SK-N-SH (cell line): ENCODE data around the gene ODAM. TPM values are rescaled to one million over a fixed set of nuclear protein-coding genes. Genes with fewer than 3 reads are reported as not detected.

ENCODE experiments used
- CTCF ChIA-PET: fragments of 300-600, 350-600 bp; formaldehyde crosslinking; extraction: SDS; loops from one replicate; lab custom pipeline; 2021; lab: Yijun Ruan, JAX
- POLR2A ChIA-PET: fragments of 350-600 bp; sonication (Branson Sonifier 250); formaldehyde crosslinking; extraction: SDS; loops from one replicate; lab custom pipeline; 2020; ENCODE audit warnings: antibody characterized with exemption, inconsistent platforms; lab: Yijun Ruan, JAX
- DNase-seq: peaks from one replicate; pipeline ENCODE4 v3.0.0; 2012
- H2AFZ ChIP-seq: fragments of 200-600 bp; sonication (generic); 2 replicates; pipeline ENCODE4 v1.8.1; 2016; ENCODE audit warnings: antibody characterized with exemption, mild to moderate bottlenecking, low read depth
- H3F3A ChIP-seq: fragments of 200-600 bp; sonication (generic); replicated peaks from 2 replicates; pipeline ENCODE3; 2016; ENCODE audit warnings: antibody characterized with exemption, mild to moderate bottlenecking; ENCODE audit not compliant: insufficient read depth
- H3K27ac ChIP-seq, 2 experiments: fragments of 200-500 bp in 1 of 2; fragments of 200-600 bp in 1 of 2; sonication (Bioruptor generic) in 1 of 2; sonication (generic), shearing (Covaris generic) in 1 of 2; 2 replicates each; pipeline versions ENCODE4 v1.5.1 to v1.6.1; 2014 to 2016; ENCODE audit warnings: low read depth in 2 of 2, inconsistent platforms in 1 of 2, low read length in 1 of 2, mild to moderate bottlenecking in 1 of 2, mixed read lengths in 1 of 2
- H3K27me3 ChIP-seq: fragments of 200-600 bp; sonication (generic), shearing (Covaris generic); 2 replicates; pipeline ENCODE4 v1.6.1; 2016; ENCODE audit warnings: mixed run types; ENCODE audit not compliant: insufficient read depth
- H3K36me3 ChIP-seq, 2 experiments: fragments of 200-500 bp in 1 of 2; fragments of 200-600 bp in 1 of 2; sonication (Bioruptor generic) in 1 of 2; sonication (generic) in 1 of 2; replicated peaks in 1 of 2; 2 replicates each; pipeline versions ENCODE3 to v1.5.1; 2014 to 2016; ENCODE audit warnings: low read length in 1 of 2, mild to moderate bottlenecking in 1 of 2; ENCODE audit not compliant: insufficient read depth in 2 of 2, control insufficient read depth in 1 of 2
- H3K4me1 ChIP-seq, 2 experiments: fragments of 200-500 bp in 1 of 2; fragments of 200-600 bp in 1 of 2; sonication (Bioruptor generic) in 1 of 2; sonication (generic), shearing (Covaris generic) in 1 of 2; 2 replicates each; pipeline versions ENCODE4 v1.5.1 to v1.6.1; 2014 to 2016; ENCODE audit warnings: low read depth in 1 of 2, low read length in 1 of 2, mixed run types in 1 of 2; ENCODE audit not compliant: insufficient read depth in 2 of 2, control insufficient read depth in 1 of 2
- H3K4me2 ChIP-seq: fragments of 200-600 bp; sonication (generic), shearing (Covaris generic); 2 replicates; pipeline ENCODE4 v1.6.1; 2017; ENCODE audit warnings: mixed run types
- H3K4me3 ChIP-seq, 2 experiments: fragments of 200-500 bp in 1 of 2; fragments of 200-600 bp in 1 of 2; sonication (Bioruptor generic) in 1 of 2; sonication (generic), shearing (Covaris generic) in 1 of 2; 2 replicates each; pipeline versions ENCODE4 v1.5.1 to v1.8.1; 2014 to 2016; ENCODE audit warnings: low read depth in 2 of 2, inconsistent platforms in 1 of 2, low read length in 1 of 2, mild to moderate bottlenecking in 1 of 2, mixed read lengths in 1 of 2, moderate library complexity in 1 of 2
- H3K79me2 ChIP-seq: fragments of 200-600 bp; sonication (generic); 2 replicates; pipeline ENCODE4 v1.8.1; 2017; ENCODE audit warnings: mild to moderate bottlenecking; ENCODE audit not compliant: insufficient read depth
- H3K9ac ChIP-seq: fragments of 200-600 bp; sonication (generic); 2 replicates; pipeline ENCODE4 v1.6.1; 2017; ENCODE audit warnings: mixed run types
- H3K9me2 ChIP-seq: fragments of 200-600 bp; sonication (generic); 2 replicates; pipeline ENCODE4 v1.6.1; 2017; ENCODE audit warnings: mixed run types
- H3K9me3 ChIP-seq: fragments of 200-600 bp; sonication (generic); 2 replicates; pipeline ENCODE4 v1.6.1; 2017; ENCODE audit warnings: mixed run types, mild to moderate bottlenecking, moderate library complexity
- H4K20me1 ChIP-seq: fragments of 200-600 bp; sonication (generic); 2 replicates; pipeline ENCODE4 v1.6.1; 2017; ENCODE audit warnings: mild to moderate bottlenecking, mixed run types; ENCODE audit not compliant: insufficient read depth
- CHD2 ChIP-seq: fragments of 150-350 bp; IDR thresholded peaks from 2 replicates; pipeline ENCODE4 v1.6.1; 2018; ENCODE audit warnings: low read length; ENCODE audit not compliant: partially characterized antibody
- ELF1 ChIP-seq: IDR thresholded peaks from 2 replicates; pipeline ENCODE4 v1.4.0; 2012
- EP300 ChIP-seq, 2 experiments: IDR thresholded peaks; 2 replicates each; pipeline versions ENCODE4 v1.4.0 to v1.6.1; 2012; ENCODE audit warnings: borderline replicate concordance in 1 of 2, low read depth in 1 of 2, low read length in 1 of 2
- FOSL2 ChIP-seq: IDR thresholded peaks from 2 replicates; pipeline ENCODE4 v1.4.0; 2012; ENCODE audit warnings: low read depth, mild to moderate bottlenecking, moderate library complexity, borderline replicate concordance
- FOXJ3 ChIP-seq: sonication (generic); formaldehyde crosslinking; IDR thresholded peaks from 2 replicates; pipeline ENCODE4 v1.5.1; 2020; ENCODE audit warnings: mild to moderate bottlenecking, missing genetic modification reagents
- FOXM1 ChIP-seq: IDR thresholded peaks from 2 replicates; pipeline ENCODE4 v1.4.0; 2012; ENCODE audit warnings: low read depth, mild to moderate bottlenecking
- GATA2 ChIP-seq: sonication (generic); formaldehyde crosslinking; IDR thresholded peaks from 2 replicates; pipeline ENCODE4 v1.5.0; 2020; ENCODE audit warnings: mild to moderate bottlenecking, missing genetic modification reagents
- JUND ChIP-seq: IDR thresholded peaks from 2 replicates; pipeline ENCODE4 v1.4.0; 2012
- MEF2A ChIP-seq: IDR thresholded peaks from 2 replicates; pipeline ENCODE4 v1.4.0; 2012; ENCODE audit warnings: low read depth, borderline replicate concordance
- NFIC ChIP-seq: IDR thresholded peaks from 2 replicates; pipeline ENCODE4 v1.4.0; 2012; ENCODE audit warnings: borderline replicate concordance
- POLR2AphosphoS5 ChIP-seq: IDR thresholded peaks from 2 replicates; pipeline ENCODE4 v1.6.1; 2012; ENCODE audit warnings: low read depth, low read length
- RAD21 ChIP-seq: IDR thresholded peaks from 2 replicates; pipeline ENCODE4 v1.6.1; 2012; ENCODE audit warnings: mild to moderate bottlenecking, low read length
- RFX5 ChIP-seq: IDR thresholded peaks from 2 replicates; pipeline ENCODE4 v1.6.1; 2012; ENCODE audit warnings: mild to moderate bottlenecking, improper control_type of control experiment, low read length
- SIN3A ChIP-seq: IDR thresholded peaks from 2 replicates; pipeline ENCODE4 v1.6.1; 2012; ENCODE audit warnings: low read depth, mild to moderate bottlenecking, low read length, moderate library complexity, borderline replicate concordance
- SMC3 ChIP-seq: IDR thresholded peaks from 2 replicates; pipeline ENCODE4 v1.6.1; 2012; ENCODE audit warnings: low read depth, low read length, improper control_type of control experiment
- TCF12 ChIP-seq: IDR thresholded peaks from 2 replicates; pipeline ENCODE4 v1.4.0; 2012
- WGBS: methylation state at CpG from one replicate; pipeline ENCODE4 v1.1.6; 2017; ENCODE audit warnings: low lambda C conversion rate; 5-methylcytosine and 5-hydroxymethylcytosine counted together
- polyA plus RNA-seq, 3 experiments: library from polyadenylated mRNA; depleted of rRNA; stranded (reverse); fragments of >200 nt; gene quantifications; 2 replicates each; pipeline ENCODE4 v1.2.3, GENCODE V29; 2012
- TF ChIP-seq, protein P1 (sequence below): fragments of 150-350 bp; IDR thresholded peaks from 2 replicates; pipeline ENCODE4 v1.6.1; 2016; ENCODE audit warnings: mild to moderate bottlenecking, low read depth, low read length
- TF ChIP-seq, protein P2 (sequence below): IDR thresholded peaks from 2 replicates; pipeline ENCODE4 v1.4.0; 2012; ENCODE audit warnings: low read depth, borderline replicate concordance
- TF ChIP-seq, protein P3 (sequence below): fragments of 200-600 bp; sonication (generic); IDR thresholded peaks from 2 replicates; pipeline ENCODE4 v1.6.1; 2017; ENCODE audit warnings: antibody characterized with exemption, mild to moderate bottlenecking, moderate library complexity
- TF ChIP-seq, protein P4 (sequence below): IDR thresholded peaks from 2 replicates; pipeline ENCODE4 v1.4.0; 2012; ENCODE audit warnings: low read depth
- TF ChIP-seq, protein P5 (sequence below): fragments of 150-350 bp; IDR thresholded peaks from 2 replicates; pipeline ENCODE4 v1.6.1; 2017; ENCODE audit warnings: antibody characterized with exemption, low read length, low read depth, borderline replicate concordance
- TF ChIP-seq, protein P6 (sequence below): IDR thresholded peaks from 2 replicates; pipeline ENCODE4 v1.4.0; 2012; ENCODE audit warnings: low read depth, borderline replicate concordance

The ODAM gene
- polyA plus RNA-seq, 1 of the 3 experiments (the other 2 are of a cell fraction): not detected

DNA sequence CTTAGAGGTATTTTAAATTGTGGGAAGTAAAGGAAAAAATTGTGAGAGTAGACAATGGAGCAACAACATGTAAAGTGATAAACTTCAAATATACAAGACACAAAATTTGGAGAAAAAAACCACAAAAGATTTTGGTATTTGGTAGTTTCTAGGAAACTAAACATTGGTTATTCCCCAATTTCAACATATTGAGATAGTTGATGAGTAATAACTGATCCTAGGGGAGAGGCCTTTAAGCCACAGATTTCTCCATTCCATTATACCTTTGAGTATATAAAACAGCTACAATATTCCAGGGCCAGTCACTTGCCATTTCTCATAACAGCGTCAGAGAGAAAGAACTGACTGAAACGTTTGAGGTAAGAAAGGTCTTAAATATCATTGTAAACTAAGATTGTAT, 30.3 kb downstream of the ODAM start, which contains the start of gene FDCSP (continued):
- TF ChIP-seq, protein P1, sequence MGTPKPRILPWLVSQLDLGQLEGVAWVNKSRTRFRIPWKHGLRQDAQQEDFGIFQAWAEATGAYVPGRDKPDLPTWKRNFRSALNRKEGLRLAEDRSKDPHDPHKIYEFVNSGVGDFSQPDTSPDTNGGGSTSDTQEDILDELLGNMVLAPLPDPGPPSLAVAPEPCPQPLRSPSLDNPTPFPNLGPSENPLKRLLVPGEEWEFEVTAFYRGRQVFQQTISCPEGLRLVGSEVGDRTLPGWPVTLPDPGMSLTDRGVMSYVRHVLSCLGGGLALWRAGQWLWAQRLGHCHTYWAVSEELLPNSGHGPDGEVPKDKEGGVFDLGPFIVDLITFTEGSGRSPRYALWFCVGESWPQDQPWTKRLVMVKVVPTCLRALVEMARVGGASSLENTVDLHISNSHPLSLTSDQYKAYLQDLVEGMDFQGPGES: no peak
- TF ChIP-seq RFX5: no peak
- TF ChIP-seq FOSL2: no peak
- TF ChIP-seq JUND: no peak
- TF ChIP-seq GATA2 (CRISPR knock-in tag): no peak
- TF ChIP-seq, protein P2, sequence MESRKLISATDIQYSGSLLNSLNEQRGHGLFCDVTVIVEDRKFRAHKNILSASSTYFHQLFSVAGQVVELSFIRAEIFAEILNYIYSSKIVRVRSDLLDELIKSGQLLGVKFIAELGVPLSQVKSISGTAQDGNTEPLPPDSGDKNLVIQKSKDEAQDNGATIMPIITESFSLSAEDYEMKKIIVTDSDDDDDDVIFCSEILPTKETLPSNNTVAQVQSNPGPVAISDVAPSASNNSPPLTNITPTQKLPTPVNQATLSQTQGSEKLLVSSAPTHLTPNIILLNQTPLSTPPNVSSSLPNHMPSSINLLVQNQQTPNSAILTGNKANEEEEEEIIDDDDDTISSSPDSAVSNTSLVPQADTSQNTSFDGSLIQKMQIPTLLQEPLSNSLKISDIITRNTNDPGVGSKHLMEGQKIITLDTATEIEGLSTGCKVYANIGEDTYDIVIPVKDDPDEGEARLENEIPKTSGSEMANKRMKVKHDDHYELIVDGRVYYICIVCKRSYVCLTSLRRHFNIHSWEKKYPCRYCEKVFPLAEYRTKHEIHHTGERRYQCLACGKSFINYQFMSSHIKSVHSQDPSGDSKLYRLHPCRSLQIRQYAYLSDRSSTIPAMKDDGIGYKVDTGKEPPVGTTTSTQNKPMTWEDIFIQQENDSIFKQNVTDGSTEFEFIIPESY: no peak
- no peak for TF ChIP-seq EP300 (IDR thresholded peaks at IDR 0.05; ENCODE audit: borderline replicate concordance in 1 of 2, low read depth in 1 of 2, low read length in 1 of 2)

DNA sequence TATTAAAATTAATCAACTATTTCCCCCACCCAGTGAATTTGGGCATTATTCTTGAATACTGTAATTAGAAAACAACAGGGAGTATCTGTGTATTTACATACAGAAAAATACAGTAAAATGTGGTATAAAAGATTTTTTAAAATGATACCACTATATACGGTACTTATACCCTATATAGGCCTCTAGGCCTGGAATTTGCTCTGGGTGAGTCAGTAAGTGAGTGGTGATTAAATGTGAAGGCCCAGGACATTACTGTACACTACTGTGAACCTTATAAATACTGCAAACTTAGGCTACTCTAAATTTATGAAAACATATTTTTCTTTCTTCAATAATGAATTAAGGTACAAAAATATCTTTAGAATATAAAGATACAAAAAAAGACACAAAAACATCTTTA, 40.6 kb downstream of the ODAM start:
- no peaks in the 10 kb centered on the region for H3K9me3 ChIP-seq
- H2AFZ ChIP-seq: no peak overlapping the region
- no peaks in the 10 kb centered on the region for H4K20me1 ChIP-seq
- no peaks in the 10 kb centered on the region for H3F3A ChIP-seq
- no peak overlapping the region for H3K9ac ChIP-seq
- TF ChIP-seq GATA2 (CRISPR knock-in tag): no peak
- no peak for TF ChIP-seq EP300 (IDR thresholded peaks at IDR 0.05; ENCODE audit: borderline replicate concordance in 1 of 2, low read depth in 1 of 2, low read length in 1 of 2)
- TF ChIP-seq MEF2A: no peak
- no peak for TF ChIP-seq FOXM1
- TF ChIP-seq, protein P3, sequence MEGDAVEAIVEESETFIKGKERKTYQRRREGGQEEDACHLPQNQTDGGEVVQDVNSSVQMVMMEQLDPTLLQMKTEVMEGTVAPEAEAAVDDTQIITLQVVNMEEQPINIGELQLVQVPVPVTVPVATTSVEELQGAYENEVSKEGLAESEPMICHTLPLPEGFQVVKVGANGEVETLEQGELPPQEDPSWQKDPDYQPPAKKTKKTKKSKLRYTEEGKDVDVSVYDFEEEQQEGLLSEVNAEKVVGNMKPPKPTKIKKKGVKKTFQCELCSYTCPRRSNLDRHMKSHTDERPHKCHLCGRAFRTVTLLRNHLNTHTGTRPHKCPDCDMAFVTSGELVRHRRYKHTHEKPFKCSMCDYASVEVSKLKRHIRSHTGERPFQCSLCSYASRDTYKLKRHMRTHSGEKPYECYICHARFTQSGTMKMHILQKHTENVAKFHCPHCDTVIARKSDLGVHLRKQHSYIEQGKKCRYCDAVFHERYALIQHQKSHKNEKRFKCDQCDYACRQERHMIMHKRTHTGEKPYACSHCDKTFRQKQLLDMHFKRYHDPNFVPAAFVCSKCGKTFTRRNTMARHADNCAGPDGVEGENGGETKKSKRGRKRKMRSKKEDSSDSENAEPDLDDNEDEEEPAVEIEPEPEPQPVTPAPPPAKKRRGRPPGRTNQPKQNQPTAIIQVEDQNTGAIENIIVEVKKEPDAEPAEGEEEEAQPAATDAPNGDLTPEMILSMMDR: no peak
- TF ChIP-seq, protein P4, sequence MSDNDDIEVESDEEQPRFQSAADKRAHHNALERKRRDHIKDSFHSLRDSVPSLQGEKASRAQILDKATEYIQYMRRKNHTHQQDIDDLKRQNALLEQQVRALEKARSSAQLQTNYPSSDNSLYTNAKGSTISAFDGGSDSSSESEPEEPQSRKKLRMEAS: no peak
- TF ChIP-seq, protein P5, sequence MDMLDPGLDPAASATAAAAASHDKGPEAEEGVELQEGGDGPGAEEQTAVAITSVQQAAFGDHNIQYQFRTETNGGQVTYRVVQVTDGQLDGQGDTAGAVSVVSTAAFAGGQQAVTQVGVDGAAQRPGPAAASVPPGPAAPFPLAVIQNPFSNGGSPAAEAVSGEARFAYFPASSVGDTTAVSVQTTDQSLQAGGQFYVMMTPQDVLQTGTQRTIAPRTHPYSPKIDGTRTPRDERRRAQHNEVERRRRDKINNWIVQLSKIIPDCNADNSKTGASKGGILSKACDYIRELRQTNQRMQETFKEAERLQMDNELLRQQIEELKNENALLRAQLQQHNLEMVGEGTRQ: no peak
- TF ChIP-seq, protein P2: no peak
- no peak for TF ChIP-seq SMC3
- no peak for TF ChIP-seq ELF1
- TF ChIP-seq POLR2AphosphoS5: no peak
- TF ChIP-seq NFIC: no peak
- TF ChIP-seq FOXJ3 (CRISPR knock-in tag): no peak
- TF ChIP-seq, protein P6, sequence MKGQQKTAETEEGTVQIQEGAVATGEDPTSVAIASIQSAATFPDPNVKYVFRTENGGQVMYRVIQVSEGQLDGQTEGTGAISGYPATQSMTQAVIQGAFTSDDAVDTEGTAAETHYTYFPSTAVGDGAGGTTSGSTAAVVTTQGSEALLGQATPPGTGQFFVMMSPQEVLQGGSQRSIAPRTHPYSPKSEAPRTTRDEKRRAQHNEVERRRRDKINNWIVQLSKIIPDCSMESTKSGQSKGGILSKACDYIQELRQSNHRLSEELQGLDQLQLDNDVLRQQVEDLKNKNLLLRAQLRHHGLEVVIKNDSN: no peak
- TF ChIP-seq CHD2: no peak
- no peak for TF ChIP-seq TCF12
- no peak for TF ChIP-seq JUND
- no peak for TF ChIP-seq RAD21
- TF ChIP-seq SIN3A: no peak
- no peak overlapping the region for H3K4me3 ChIP-seq
- CTCF ChIA-PET: no interaction called here
- no peak for DNase-seq
- H3K27me3 ChIP-seq: no peaks in the 10 kb centered on the region
- no peaks in the 10 kb centered on the region for H3K36me3 ChIP-seq
- H3K27ac ChIP-seq: no peak overlapping the region
- no peak overlapping the region for H3K4me2 ChIP-seq
- no peaks in the 10 kb centered on the region for H3K4me1 ChIP-seq
- 18% methylated on average over 1 of the region's 1 CpG for whole genome bisulfite sequencing
- no peaks in the 10 kb centered on the region for H3K79me2 ChIP-seq
- POLR2A ChIA-PET: no interaction called here
- H3K9me2 ChIP-seq: no peaks in the 10 kb centered on the region
